ENCODE measurements around the gene GOLT1A. TPM values are rescaled to one million over a fixed set of nuclear protein-coding genes. Genes with fewer than 3 reads are reported as not detected.

The GOLT1A gene
- polyA plus RNA-seq, 4 donors = 0.20 to 4.7 (median 3.7) TPM

DNA sequence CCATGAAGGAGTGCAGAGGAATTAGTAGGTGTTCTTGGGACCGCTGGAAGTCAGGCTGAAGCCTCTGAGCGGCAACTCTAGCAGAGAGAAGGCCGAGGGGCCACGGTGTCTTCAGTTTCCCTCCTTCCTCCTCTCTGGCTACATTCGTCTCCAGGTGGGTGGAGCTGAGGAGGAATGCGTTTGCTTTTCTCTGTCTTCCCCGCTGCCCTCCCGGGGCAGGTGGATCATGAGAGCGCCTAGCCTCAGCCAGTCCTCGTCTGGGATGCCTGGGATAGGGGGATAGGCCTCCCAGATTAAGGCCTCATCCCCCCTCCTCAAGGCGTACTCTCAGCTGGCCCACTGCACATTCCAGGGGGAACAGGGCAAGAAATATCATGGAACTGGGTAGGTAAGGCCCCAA lies 7.5 kb upstream of the GOLT1A start:
- DNase-seq (ENCODE audit: low read depth in 4 of 4, low spot score in 3 of 4) = no peak

DNA sequence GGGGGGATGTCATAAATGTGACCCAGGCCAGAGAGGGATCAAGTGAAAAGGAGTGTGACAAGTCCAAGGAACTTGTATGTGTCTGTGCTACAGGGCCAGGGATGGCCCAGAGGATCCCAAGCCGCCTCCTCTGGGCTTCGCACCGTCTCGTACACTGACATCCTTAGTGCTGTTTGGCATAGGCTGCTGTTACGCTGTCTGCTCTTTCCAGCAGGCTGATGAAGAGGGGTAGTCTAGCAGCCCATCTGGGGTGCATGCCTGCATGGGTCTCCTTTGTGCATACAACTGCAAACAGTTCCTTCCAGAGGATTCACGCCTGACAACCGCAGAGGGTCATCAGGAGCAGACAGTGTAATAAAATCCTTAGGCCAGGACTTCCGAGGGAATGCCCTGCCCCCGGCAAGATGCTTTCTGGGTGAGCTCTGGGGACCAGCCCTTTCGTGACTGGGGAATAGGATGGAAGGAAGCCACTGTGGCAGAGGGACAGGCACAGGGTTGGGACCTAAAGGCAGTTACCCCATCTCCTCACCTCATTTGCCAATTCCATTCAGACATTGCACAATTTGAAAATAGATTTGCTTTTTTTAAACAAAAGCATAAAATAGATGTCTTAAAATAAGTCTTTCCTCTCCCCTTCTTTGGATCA lies 6.3 kb upstream of the GOLT1A start:
- no peak for DNase-seq (ENCODE audit: low read depth in 4 of 4, low spot score in 3 of 4)

DNA sequence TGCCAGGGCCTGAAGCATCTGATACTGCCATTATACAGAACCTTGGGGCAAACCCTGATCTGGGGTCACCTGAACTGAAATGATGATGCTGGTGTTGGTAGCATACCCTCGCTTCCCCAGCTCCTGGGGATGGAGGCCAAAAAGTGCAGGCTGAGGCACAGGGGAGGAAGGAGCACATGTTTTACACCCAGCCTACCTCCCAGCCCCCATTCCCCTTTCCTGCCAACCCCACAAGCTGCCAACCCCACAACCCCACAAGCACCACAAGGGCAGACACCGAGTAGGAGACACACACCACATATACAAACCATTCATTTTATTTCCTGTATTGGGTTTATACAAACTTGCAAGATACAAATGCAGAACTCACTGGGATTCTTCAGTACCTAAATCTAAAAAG lies 4.8 kb upstream of the GOLT1A start:
- DNase-seq (ENCODE audit: low read depth in 4 of 4, low spot score in 3 of 4) = no peak

DNA sequence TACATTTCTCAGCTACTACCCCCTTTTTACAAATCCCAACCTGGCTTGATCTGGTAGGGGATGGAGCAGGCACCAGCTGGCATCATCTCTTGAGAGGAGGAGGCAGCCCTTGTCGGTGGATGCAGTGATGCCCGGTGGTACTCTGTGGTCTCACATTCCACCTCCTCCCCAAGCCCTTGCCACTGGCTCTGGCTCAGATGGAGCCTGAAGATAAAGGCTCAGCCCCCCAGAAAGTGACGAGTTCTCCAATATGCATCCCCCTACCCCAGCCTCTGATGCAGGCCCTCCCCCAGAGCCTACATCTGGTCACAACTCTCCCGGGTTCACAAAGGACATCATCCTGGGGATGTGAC lies 3.8 kb upstream of the GOLT1A start:
- DNase-seq (ENCODE audit: low read depth in 4 of 4, low spot score in 3 of 4) = no peak

DNA sequence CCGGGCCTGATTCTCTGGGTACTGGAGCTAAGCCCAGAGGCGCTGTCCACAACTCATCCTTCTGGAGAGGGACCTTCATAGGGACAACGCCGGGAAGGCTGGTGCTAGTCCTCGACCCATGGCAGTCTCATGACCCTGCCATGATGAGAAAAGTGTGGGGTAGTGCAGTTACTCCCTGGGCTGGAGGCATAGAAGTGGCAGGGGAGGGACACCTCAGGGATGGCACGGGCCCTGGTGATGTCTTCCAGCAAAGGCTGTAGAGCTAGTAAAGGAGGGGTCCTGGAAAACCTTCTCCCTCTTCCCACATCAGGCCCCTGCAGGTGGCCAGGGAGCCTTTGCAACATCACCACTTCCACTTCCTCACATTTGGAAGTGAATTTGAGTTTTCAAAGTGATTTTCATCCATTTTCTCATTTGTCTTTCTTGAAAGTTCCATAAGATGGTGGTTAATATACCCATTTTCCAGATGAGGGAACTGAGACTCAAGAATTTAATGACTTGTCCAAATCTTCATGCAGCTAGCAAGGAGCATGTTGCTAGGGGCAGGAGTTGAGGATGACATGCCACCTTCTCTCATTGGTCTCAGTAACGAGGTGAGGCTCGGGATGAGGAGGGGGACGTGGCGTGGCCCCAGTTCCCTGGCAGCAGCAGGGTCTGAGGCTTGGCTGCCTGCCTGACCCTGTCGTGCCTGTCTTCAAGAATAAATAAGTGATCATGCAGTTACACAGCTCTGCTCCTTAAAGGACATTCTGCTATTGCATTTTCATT lies 3.3 kb upstream of the GOLT1A start:
- no peak for DNase-seq (ENCODE audit: low read depth in 4 of 4, low spot score in 3 of 4)

DNA sequence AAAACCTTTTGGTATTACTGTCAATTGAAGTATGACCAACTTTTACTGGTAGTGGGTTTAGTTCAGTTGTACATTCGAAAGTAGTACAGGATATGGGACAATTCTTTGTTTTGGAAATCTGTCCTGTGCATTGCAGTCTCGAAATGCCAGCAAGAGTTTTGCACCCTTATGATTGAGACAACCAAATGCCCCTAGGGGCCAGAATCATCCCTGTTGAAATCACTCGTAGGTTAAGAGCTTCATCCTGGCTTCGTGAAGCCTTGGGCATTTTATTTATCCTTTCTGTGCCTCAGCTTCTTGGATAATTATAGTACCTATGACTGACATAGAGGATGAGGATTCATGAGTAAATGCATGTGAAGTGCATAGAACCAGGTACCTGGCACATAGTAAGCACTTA lies 2.4 kb upstream of the GOLT1A start:
- no peak for DNase-seq (ENCODE audit: low read depth in 4 of 4, low spot score in 3 of 4)

DNA sequence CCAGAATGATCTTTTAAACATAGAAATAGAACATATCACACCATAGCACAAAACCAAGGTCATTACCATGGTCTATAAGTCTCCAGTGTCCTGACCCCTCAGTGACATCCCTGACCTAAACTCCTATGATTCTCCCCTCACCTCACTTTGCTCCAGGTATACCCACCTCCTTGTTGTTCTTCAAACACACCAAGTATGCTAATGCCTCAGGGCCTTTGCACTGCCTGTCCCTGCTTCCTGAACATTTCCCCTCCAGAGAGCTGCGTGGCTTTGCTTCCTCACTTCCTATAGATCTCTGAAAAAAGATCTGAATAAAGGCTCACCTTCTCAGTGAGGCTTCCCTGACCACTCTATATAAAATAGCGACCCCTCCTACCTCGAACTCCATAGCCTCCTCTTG lies 1.1 kb downstream of the GOLT1A start:
- no peak for DNase-seq (ENCODE audit: low read depth in 4 of 4, low spot score in 3 of 4)

DNA sequence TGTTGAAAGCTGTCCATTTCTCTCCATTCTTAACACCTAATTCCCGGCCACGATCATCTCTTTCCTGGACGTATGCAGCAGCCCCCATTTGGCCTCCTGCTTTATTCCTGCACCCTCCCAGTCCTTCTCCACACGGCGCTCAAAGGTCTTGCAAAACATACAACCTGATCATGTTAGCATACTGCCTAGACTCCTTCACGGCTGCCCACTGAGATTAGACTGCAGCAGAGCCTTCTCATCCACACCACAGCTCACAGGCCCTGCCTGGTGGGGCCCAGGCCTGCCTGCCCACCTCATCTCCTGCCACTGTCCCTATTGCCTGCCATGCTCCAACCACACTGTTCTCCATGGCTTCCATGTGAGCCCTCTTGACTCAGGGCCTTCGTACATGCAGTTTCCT lies 2.7 kb downstream of the GOLT1A start:
- no peak for DNase-seq (ENCODE audit: low read depth in 4 of 4, low spot score in 3 of 4)

DNA sequence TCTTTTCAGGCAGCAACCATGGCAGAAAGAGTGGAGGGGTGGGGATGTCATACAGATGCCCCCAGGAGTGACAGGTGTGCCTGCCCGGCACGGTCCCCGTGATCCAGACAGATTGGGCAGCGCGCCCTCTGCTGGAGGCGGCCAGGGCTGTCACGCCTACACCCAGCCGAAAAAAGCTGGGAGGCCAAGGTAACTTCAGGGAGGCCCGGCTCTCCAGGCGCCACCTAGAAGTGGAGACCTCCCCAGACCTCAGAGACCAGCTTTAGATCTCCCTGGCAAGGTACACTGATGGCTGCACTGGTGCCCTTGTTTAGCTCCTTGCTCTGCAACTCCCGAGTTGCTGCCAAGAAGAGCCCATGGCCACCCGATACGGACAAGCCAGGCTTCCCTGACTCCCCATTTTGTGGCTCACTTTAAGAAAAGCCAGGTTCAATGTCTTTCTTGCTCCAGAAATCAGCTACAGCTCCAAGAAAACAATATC lies 6.6 kb downstream of the GOLT1A start:
- no peak for DNase-seq (ENCODE audit: low read depth in 4 of 4, low spot score in 3 of 4)

DNA sequence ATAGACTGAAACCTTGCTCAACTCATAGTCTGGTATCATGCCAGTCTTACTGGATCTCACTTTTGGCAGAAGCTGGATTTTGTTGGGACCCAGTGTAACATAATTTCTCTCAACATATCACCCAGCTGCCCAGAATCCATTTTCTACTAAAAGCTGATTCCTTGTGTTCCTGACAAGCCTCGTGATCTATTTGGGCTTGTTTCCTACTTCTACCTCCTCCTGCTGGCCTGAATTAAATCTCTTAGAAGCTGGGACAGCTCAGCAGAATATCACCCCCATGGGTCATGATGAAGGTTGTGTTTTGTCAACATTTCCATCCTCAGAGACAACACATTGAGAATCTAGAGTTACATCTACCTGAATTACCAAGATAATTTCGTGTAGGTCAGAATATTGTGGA lies 7.7 kb downstream of the GOLT1A start:
- no peak for DNase-seq (ENCODE audit: low read depth in 4 of 4, low spot score in 3 of 4)

DNA sequence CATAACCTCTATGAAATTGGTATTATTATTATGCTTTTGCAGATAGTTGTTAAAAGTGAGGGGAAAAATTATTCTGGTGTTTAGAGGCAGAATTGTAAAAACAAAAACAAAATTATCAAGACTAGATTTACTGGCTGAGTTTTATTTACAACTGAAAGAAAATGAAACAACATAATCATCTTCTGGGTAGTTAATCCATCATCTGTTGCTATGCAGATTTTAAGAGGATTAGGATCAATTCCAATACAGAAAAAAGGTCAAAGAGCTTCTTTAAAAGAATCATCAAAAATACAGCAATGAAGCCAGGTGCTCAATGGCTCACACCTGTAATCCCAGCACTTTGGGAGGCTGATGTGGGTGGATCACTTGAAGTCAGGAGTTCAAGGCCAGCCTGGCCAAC lies 8.3 kb downstream of the GOLT1A start:
- DNase-seq (ENCODE audit: low read depth in 4 of 4, low spot score in 3 of 4) = no peak

DNA sequence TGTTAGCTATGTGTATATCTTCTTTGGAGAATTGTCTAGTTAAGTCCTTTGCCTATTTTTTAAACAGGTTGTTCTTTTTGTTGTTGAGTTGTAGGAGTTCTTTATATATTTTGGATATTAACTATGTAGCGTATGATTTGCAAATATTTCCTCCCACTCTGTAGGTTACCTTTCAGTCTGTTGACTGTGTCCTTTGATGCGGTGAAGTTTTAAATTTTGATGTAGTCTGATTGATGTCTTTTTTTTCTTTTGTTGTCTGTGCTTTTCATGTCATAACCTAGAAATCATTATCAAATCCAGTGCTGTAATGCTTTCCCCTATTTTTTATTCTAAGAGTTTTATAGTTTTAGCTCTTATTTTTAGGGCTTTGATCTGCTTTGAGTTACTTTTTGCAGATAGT lies 8.8 kb downstream of the GOLT1A start:
- no peak for DNase-seq (ENCODE audit: low read depth in 4 of 4, low spot score in 3 of 4)

DNA sequence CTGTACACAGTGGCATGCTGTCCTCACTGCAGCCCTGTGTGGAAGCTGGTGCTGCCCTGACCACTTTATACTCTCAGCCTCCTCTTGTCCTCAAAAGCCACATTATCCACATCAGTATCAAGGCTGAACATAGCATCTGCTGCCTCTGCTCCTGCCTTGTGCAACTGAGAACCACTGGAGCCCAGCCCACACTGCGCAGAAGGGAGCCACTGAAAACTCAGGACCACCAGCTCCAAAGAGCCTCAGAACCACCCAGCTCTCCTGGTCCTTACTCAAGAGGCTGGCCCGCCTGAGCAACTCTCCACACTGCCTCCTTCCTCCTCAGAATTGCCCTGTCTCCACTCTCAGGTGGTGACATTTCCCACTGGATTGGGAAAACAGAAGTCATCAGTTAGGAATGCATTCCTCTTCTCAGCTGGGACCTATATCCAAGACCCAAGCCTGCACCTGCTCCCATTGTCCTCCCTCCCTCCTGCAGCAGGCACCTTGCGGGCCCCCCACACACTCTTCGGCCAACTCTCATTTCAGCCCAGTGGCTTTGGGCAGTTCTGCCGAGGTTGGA lies 10.5 kb downstream of the GOLT1A start:
- DNase-seq (ENCODE audit: low read depth in 4 of 4, low spot score in 3 of 4) = no peak

DNA sequence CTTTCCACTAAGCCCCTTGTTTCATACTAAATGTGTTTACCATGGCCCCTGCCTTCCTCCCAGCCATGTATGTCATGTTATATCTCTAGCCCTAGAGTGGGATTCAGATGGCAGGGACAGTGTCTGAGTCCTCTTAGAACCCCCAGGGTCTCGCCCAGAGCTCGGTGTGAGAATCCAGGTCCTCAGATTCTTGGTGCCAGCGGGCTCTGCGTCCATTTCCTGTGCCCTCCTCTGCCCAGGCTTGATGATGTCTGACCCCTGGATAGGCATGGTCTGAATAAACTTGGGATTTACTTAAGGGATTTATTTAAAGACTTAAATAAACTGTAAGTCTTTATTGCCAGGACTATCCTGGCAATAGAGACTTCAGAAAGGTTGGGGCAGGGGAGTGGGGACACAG lies 11.3 kb downstream of the GOLT1A start:
- DNase-seq (ENCODE audit: low read depth in 4 of 4, low spot score in 3 of 4) = no peak

DNA sequence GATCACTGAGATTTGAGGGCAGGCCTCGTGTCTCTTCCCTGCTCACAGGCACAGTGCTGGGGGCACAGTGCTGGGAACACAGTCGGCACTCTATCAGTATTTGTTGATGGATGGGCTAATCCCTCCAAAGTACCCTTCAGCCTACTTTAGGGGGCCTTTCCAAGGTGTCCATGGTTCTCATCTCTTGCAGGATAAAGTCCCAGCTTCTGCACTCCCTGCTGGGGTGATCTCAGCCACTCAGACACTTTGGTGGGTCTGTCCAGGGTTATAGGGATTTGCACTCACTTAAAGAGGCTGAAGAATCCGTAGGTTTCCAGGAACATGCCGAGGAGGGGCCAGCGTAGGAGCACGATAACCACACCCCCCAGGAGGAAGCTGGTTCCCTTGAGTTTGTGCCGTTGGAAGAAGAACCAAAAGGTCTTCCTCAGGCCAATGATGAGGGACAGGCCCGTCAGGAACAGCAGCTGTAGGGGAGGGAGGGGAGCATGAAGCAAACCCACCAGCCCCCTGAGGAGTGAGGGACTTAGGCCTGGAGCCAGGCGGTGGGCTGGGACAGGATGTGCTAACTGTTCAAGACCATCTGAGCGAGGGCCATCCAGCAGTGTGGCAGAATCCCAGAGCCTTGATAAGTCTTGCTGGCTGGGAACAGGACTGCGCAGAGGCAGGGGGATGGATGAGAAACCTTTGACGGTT lies 12.3 kb downstream of the GOLT1A start:
- no peak for DNase-seq (ENCODE audit: low read depth in 4 of 4, low spot score in 3 of 4)

DNA sequence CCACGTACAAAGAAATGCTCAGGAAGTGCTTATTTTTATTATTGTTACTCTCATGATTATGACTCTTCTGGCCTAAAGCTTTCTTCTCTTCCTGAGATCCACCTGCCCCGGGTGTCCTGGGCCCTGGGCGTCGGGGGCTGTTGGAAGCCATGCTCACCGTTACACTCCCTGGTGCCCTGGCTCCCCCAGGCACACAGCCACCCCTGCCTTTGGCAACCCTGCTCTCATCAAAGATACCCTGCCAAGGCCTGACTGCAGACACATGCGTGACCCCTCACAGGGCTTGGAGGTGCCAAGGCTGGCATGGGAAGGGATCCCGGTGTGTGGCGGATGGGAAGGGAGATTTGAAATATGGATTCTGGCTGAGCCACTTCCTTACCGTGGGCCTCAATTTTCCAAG lies 14.2 kb downstream of the GOLT1A start:
- no peak for DNase-seq (ENCODE audit: low read depth in 4 of 4, low spot score in 3 of 4)

DNA sequence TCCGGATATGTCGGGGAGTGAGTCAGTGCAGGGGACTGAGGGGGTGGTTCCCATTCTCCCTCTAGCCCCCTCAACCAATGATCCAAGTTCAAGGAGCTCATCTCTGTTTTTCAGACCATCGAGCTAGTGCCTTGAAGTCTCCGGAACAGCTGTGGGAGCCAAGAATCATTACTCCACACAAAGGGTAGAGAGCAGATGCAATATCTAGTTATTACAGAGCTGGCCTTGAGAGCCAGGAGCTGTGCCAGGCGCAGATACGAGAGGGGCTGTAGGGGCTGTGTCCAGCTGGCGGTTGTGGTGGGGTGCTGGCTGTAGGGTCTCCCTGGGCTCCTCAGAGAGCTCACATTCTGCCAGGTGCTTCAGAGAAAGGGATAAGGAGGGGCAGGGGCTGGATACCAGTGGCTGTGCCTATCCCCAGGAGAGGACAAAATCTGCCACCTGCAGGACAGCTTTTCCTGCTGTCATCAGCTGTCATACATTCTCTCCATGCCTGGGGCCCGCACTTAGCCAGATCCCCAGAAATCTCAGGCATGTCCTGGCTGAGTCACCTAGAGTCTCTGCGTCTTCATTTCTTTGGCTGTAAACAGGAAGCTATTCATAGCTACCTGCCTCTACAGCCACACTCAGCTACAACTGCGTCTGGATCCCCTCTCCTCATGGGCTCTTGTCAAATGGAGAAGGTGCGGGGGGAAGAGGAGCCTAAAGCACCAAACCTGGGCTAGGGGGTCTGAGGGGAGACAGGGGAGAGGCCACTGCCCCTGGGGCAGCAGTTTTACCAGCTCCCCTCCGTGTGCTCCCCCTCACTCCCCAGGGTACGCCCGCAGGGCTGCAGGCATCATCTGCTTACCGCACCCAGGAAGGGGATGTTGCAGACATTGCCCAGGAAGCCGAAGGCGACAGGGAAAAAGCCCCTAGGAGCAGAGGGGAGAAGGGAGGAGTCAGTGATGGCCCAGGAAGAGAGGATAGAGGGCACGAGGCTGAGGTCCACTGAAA lies 15.1 kb downstream of the GOLT1A start:
- DNase-seq (ENCODE audit: low read depth in 4 of 4, low spot score in 3 of 4) = no peak

DNA sequence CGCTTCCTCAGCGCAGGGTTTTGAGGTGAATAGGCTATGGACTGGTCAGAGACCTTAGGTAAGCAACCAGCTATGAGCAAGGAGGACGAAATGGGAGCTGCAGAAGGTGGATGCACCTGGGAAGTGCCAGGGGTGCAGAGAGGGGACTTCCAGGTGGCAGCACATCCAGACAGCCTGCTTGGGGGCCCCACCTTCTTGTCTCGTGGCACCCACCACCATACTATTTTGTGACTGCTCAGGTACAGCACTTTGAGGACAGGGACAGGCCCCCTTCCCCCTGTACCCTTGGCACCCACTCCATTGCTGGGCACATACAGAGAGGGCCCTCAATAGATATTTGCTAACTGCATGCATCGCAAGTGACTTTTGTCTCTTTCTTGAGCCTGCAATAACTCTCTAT lies 16.7 kb downstream of the GOLT1A start:
- DNase-seq (ENCODE audit: low read depth in 4 of 4, low spot score in 3 of 4) = no peak

DNA sequence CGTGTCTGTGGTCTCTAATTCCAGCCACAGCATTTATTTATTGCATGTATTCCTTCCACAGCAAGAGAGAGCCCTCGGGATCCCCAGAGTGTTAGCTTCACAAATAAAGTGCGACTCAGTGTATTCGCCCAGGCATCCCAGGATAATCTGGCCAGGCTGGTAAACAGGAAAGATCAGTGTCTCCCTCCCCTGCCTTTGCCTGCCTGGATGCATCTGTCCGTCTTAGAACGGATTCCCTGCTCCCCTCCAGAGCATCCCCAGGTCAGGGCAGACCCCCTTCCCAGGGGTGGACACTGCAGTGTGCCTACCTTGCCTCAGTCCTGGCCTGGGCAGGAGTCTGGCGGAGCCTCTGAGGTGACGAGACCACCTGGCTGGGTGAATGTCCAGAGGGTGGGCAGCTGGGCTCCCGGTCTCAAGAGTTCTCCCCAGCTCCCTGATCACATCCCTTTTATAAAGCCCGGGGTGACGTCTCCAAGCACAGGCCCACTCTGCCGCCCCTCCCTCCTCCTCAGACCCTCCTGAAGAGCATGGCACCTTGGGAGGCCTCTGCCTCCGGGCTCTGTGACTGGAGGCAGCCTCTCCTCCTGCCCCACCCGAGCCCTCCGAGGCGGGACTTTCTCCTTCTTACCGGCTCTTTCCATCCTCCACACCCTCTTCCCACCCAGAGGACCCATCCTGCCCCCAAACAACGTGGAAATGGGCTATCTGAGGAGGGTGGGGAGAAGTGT lies 17.6 kb downstream of the GOLT1A start, which contains the start of gene KISS1:
TSS of gene KISS1 (minus strand) at position 424 of the 728 bp plus-strand sequence. CDS start 3,615 bp downstream, outside the sequence.
- DNase-seq (ENCODE audit: low read depth in 4 of 4, low spot score in 3 of 4) = no peak

DNA sequence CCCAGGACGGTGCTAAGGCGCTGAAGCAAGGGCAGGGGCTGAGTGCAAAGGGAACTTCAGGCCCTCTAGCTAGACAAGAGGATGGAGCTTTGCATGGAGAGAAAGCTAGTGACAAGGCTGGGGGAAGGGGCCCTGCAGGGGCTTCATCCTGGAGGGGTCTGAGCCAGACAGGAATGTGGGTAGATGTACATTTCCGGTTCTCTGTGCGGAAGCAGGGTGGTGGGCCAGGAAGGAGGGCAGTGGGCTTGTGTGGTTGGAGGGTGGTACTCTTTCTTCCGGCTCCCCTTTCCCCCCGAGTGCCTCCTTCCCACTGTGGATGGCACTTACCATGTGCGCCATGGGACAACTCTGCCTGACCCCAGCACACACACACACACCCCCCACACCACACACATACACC lies 19.0 kb downstream of the GOLT1A start:
- DNase-seq (ENCODE audit: low read depth in 4 of 4, low spot score in 3 of 4) = no peak

All from left renal pelvis (tissue), 4 donors.